Measurements from ENCODE around the gene GBX2. TPM values are rescaled to one million over a fixed set of nuclear protein-coding genes. Genes with fewer than 3 reads are reported as not detected.
A peak's percentile ranks its signal among the peaks of the same experiment; 100 is the strongest.

The GBX2 gene
- total and polyA plus RNA-seq, 8 donors: 0.06 to 0.10 TPM; not detected in 6

DNA sequence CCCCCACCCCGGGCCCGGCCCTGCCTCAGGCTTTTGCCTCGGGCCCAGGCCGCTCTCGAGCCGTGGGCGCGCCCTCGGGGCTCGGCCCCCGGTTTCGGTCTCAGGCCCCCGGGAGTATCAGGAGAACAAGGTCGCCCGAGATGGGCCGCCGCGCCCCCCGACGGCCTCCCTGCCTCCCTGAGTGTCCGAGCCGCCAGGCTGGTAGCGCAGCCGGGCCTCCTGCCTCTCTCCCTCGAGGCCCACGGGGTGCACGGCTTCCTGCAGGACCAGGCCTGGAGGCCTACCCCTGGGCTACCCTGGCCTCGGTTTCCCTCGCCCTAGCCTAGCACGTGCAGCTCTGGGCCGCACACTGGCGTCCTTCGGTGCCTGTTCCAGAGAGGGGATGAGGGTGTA lies 8.4 kb downstream of the GBX2 start:
- no peak for ATAC-seq
- H3K4me3 ChIP-seq: no peak overlapping the region
- no peak overlapping the region for H3K27ac ChIP-seq
- H3K36me3 ChIP-seq: no peaks in the 10 kb centered on the region
- H3K4me1 ChIP-seq: peaks cover 8 to 16% of the 10 kb centered on the region in 2 donors
- intact Hi-C loops (cut with DNase I): no loop called here
- TF ChIP-seq, protein P1, sequence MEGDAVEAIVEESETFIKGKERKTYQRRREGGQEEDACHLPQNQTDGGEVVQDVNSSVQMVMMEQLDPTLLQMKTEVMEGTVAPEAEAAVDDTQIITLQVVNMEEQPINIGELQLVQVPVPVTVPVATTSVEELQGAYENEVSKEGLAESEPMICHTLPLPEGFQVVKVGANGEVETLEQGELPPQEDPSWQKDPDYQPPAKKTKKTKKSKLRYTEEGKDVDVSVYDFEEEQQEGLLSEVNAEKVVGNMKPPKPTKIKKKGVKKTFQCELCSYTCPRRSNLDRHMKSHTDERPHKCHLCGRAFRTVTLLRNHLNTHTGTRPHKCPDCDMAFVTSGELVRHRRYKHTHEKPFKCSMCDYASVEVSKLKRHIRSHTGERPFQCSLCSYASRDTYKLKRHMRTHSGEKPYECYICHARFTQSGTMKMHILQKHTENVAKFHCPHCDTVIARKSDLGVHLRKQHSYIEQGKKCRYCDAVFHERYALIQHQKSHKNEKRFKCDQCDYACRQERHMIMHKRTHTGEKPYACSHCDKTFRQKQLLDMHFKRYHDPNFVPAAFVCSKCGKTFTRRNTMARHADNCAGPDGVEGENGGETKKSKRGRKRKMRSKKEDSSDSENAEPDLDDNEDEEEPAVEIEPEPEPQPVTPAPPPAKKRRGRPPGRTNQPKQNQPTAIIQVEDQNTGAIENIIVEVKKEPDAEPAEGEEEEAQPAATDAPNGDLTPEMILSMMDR (IDR thresholded peaks at IDR 0.05): no peak
- no peaks in the 10 kb centered on the region for H3K9me3 ChIP-seq
- peaks cover 59 to 89% of the 10 kb centered on the region in 2 donors for H3K27me3 ChIP-seq
- no peak for DNase-seq

DNA sequence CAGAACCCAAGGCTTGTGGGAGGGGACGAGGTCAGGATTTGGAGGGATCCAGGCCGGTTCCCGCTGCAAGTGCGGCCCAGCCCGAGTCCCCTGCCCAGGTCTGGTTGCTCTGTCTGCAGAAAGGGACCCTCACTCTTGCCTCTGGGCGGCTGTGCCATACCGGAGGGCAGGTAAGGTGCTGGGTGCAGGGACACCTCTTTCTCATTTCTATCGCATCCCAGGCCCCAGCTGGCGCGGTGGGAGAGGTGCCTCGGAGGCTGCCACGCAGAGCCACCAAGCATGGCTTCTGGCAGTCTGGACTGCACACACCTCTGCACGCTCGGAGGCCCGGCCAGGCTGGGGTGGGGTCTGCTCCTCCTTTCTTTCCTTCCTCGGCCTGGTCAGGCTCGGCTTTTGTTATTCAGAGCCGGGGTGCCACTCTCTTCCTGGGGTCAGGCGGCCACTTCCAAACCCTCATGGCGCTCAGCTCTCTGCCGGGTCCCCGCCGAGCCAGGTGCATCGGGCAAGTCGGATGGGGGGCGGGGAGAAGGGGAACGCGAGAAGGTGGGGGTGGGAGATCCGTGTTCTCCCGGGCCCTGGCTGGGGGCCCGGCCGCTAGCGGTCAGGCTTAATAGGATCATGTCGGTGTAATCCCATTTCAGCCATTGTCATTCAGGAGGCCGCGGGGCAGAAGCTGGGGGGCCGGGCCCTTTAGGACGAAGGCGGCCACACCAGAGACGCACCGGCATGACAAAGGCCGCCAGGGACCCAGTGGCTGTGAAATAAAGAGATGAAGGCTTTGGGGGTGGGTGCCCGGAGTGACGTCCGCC lies 9.0 kb downstream of the GBX2 start:
- Histone ChIP-seq H3K4me1 (peaks cover 2 to 10% of the 10 kb centered on the region in 2 donors), H3K9me3 (no peaks in the 10 kb centered on the region), H3K27me3 (peaks cover 53 to 83% of the 10 kb centered on the region in 2 donors), H3K27ac (no peak overlapping the region), H3K36me3 (no peaks in the 10 kb centered on the region), H3K4me3 (no peak overlapping the region)
- no peak for ATAC-seq
- DNase-seq: no peak
- intact Hi-C loops (cut with DNase I): no loop called here
- TF ChIP-seq, protein P1 (IDR thresholded peaks at IDR 0.05): no peak

DNA sequence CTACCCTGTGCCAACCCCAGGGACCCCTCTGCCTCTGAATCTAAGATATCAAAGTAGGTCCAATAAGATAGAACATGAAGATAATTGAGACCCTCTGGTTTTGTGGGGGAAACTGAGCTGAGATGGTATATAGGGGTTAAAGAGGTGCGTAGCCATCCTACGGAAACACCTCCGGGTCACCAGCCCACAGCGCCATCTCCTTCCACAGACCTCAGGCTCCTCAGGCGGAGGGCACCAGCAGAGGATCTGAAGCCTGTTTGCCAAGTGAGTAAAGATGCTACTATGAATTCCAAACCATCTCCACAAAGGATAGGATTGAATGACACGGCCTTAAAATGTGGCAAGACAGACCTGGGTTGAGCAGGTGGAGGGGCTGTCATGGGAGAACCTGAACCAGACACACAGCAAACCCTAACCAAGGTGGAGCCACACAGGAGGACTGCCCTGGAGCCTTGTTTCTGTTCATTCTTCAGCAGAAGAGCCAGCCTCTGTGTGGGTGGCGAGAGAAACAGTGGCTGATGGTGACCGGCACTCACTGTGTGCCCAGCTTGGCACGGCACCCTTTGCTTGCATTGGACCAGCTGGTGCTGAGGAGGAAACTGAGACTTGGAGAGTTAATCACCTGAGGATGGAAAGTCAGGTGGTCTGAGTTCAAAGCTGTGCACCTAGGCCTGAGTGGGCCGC lies 10.2 kb downstream of the GBX2 start:
- intact Hi-C loops (cut with DNase I): no loop called here
- Histone ChIP-seq H3K4me1 (no peaks in the 10 kb centered on the region), H3K36me3 (no peaks in the 10 kb centered on the region), H3K4me3 (no peak overlapping the region), H3K9me3 (peaks cover 0 to 7% of the 10 kb centered on the region in 2 donors), H3K27ac (no peak overlapping the region), H3K27me3 (peaks cover 41 to 71% of the 10 kb centered on the region in 2 donors)
- TF ChIP-seq, protein P1 (IDR thresholded peaks at IDR 0.05): no peak
- ATAC-seq: no peak
- DNase-seq: peak in 1 of 4 donors; percentile 31

DNA sequence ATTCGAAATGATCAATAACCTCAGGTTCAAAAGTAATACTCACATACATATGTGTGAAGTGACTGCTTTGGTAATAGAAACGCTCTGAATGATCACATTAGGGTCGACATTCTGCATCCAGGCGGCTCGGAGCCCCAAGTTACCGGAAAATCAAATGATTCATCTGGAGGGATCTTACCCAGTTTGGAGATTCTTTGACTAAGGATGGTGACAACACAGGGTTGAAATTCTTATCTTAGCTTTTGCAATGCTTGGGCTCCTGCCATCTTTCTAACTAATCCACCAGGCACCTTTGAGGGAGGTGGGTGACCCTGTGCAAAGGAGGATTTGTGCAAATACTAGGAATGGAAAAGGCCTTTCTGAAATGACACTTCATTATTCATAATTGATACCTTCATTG lies 10.8 kb downstream of the GBX2 start:
- DNase-seq: no peak
- intact Hi-C loops (cut with DNase I): no loop called here
- Histone ChIP-seq H3K27me3 (peaks cover 35 to 65% of the 10 kb centered on the region in 2 donors), H3K27ac (no peak overlapping the region), H3K4me3 (no peak overlapping the region), H3K4me1 (no peaks in the 10 kb centered on the region), H3K9me3 (peaks cover 0 to 13% of the 10 kb centered on the region in 2 donors), H3K36me3 (no peaks in the 10 kb centered on the region)
- TF ChIP-seq, protein P1 (IDR thresholded peaks at IDR 0.05): no peak
- ATAC-seq: no peak

DNA sequence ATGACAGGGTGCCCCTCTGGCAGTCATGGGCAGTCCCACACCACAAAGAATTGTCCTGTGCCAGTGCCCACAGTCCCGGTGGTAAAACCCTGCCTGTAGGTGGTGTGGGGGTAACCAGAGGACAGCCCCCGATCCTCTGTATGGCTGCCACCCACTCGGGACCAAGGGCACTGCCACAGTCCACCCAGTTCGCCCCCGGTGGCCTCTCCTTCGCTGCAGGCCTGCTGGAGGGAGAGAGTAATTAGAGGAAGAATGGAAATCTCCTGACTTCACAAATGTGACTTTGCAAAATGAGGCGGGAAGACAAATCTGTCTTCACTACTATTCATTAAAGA lies 11.4 kb downstream of the GBX2 start:
- DNase-seq (peak in 1 of 4 donors; percentile 51), ATAC-seq (no peak)
- Histone ChIP-seq H3K27me3 (peaks cover 30 to 59% of the 10 kb centered on the region in 2 donors), H3K4me1 (no peaks in the 10 kb centered on the region), H3K36me3 (no peaks in the 10 kb centered on the region), H3K4me3 (no peak overlapping the region), H3K9me3 (peaks cover 0 to 16% of the 10 kb centered on the region in 2 donors), H3K27ac (no peak overlapping the region)
- TF ChIP-seq, protein P1 (IDR thresholded peaks at IDR 0.05): no peak
- intact Hi-C loops (cut with DNase I): no loop called here
